Measurements from ENCODE around the gene PCP4L1. TPM values are rescaled to one million over a fixed set of nuclear protein-coding genes. Genes with fewer than 3 reads are reported as not detected.
"Not testable (repeated sequence)": the region's sequence is repeated elsewhere in the genome, so short reads cannot be mapped to it uniquely, and the experiment has no call there.

The PCP4L1 gene
- total RNA-seq, 1 experiment from 2014 or later = 0.35 TPM

GRCh38 chr1:161307892-161308638 is 49.5 kb downstream of the PCP4L1 start:
- Histone ChIP-seq H3K36me3 (replicated peaks; ENCODE audit: control insufficient read depth, insufficient read depth, low read length) (no peaks in the 10 kb centered on the region), H3K27me3 (ENCODE audit: control insufficient read depth, insufficient read depth, low read length) (no peaks in the 10 kb centered on the region), H3K4me3 (ENCODE audit: insufficient read depth, low read depth, low read length) (no peak overlapping the region)
- no peak for DNase-seq

GRCh38 chr1:161309868-161310267 is 51.3 kb downstream of the PCP4L1 start, which contains the start of gene MPZ:
Gene MPZ, minus strand, starts transcription at chr1:161309968. Its CDS starts 63 bp downstream, at chr1:161309905.
- Histone ChIP-seq H3K36me3 (replicated peaks; ENCODE audit: control insufficient read depth, insufficient read depth, low read length) (no peaks in the 10 kb centered on the region), H3K27me3 (ENCODE audit: control insufficient read depth, insufficient read depth, low read length) (no peaks in the 10 kb centered on the region), H3K4me3 (ENCODE audit: insufficient read depth, low read depth, low read length) (no peak within 1 kb of the TSS)
- peak; percentile 32 for DNase-seq

GRCh38 chr1:161311595-161312181 is 53.1 kb downstream of the PCP4L1 start:
- no peak for DNase-seq
- H3K36me3 ChIP-seq (replicated peaks; ENCODE audit: control insufficient read depth, insufficient read depth, low read length) = no peaks in the 10 kb centered on the region
- H3K4me3 ChIP-seq (ENCODE audit: insufficient read depth, low read depth, low read length) = no peak overlapping the region
- H3K27me3 ChIP-seq (ENCODE audit: control insufficient read depth, insufficient read depth, low read length) = no peaks in the 10 kb centered on the region

DNA sequence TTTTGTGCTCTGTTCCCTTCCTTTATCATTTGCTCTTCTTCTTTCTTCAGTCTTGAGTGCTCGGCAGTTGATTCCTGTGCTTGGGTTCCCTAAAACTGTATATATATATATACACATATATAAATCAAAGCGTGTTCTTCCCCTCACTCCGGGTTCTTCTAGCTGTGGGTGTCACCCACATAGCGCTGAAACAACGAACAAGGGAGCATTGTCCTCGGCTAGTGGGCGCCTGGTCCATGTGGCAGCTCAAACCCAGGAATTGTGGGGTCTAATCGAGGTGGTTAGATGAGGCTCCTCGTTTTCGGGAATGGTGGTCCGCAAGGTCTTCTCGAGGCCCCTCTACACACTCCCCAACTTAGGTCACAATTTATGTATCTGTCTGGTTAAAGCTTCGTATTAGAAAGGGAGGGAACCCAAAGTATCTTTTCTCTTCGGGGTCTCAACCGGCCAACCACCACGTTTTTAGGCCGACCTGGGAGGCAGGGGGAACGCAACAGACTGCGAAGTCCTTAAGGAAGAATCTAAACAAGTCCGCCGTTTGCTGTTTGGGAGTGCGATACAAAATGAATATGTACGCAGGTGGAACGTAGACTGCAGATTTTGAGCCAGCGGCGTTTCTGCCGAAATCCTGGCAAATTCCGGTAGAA is 55.1 kb downstream of the PCP4L1 start:
- no peak for DNase-seq
- H3K27me3 ChIP-seq (ENCODE audit: control insufficient read depth, insufficient read depth, low read length) = no peaks in the 10 kb centered on the region
- H3K4me3 ChIP-seq (ENCODE audit: insufficient read depth, low read depth, low read length) = peak overlapping the region; percentile 96
- H3K36me3 ChIP-seq (replicated peaks; ENCODE audit: control insufficient read depth, insufficient read depth, low read length) = no peaks in the 10 kb centered on the region

DNA sequence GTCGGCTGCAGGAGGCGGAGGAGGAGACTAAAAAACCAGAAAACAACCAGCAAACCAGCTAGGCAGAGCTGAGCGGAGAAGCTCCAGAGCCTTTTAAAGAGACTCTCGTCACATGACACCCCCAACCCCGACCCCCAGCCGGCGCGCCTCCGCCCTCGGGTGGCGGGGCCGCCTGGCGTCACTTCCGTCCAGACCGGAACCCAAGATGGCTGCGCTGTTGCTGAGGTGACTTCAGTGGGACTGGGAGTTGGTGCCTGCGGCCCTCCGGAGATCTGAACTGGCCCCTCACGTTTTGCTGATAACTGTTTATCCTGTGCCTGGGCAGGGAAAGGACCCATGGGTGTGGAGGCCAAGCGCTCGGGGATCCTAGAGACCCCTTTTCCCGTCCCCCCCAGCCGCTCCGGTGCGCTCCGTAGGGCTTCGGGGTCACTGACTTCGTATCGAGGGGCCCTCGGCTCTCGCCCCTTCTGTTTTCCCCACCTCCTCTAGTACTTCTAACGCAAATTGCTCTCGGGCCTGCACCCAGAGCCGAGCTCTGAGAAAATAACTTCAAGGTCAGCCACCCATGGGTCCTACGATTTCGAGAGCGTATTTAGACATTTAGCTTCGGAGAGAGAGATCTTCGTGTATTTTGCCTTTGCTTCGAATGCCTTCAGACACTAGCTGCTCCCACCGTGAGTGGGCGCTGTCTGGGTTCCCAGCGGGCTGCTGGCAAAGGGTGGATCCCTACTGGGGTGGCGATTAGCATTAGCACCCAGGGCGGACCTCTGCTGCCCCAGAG is 55.8 kb downstream of the PCP4L1 start, which contains the start of gene SDHC:
SDHC (plus strand) TSS at position 181 of the 781 bp plus-strand sequence; CDS start at position 206, 25 bp downstream.
- H3K27me3 ChIP-seq (ENCODE audit: control insufficient read depth, insufficient read depth, low read length) = no peaks in the 10 kb centered on the region
- peak; percentile 96 for DNase-seq
- peak within 1 kb of the TSS; percentile 96 for H3K4me3 ChIP-seq (ENCODE audit: insufficient read depth, low read depth, low read length)
- no peaks in the 10 kb centered on the region for H3K36me3 ChIP-seq (replicated peaks; ENCODE audit: control insufficient read depth, insufficient read depth, low read length)

DNA sequence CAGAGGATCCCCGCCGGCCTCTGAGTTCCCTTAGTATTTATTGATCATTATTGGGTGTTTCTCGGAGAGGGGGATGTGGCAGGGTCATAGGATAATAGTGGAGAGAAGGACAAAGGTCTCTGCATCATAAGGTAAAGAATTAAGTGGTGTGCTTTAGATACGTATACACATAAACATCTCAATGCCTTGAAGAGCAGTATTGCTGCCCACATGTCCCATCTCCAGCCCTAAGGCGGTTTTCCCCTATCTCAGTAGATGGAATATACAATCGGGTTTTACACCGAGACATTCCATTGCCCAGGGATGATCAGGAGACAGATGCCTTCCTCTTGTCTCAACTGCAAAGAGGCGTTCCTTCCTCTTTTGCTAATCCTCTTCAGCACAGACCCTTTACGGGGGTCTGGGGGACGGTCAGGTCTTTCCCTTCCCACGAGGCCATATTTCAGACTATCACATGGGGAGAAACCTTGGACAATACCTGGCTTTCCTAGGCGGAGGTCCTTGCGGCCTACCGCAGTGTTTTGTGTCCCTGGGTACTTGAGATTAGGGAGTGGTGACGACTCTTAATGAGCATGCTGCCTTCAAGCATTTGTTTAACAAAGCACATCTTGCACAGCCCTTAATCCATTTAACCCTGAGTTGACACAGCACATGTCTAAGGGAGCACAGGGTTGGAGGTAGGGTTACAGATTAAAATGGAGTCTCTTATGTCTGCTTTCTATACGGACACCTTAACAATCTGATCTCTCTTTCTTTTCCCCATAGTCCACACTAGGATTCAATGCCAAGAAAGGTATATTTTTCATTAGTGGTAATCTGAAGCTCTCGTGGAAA is 57.5 kb downstream of the PCP4L1 start:
- H3K36me3 ChIP-seq (replicated peaks; ENCODE audit: control insufficient read depth, insufficient read depth, low read length); H3K4me3 ChIP-seq (ENCODE audit: insufficient read depth, low read depth, low read length); H3K27me3 ChIP-seq (ENCODE audit: control insufficient read depth, insufficient read depth, low read length); DNase-seq: not testable (repeated sequence)

GRCh38 chr1:161324020-161324419 is 65.5 kb downstream of the PCP4L1 start:
- Histone ChIP-seq H3K27me3 (ENCODE audit: control insufficient read depth, insufficient read depth, low read length) (no peaks in the 10 kb centered on the region), H3K4me3 (ENCODE audit: insufficient read depth, low read depth, low read length) (no peak overlapping the region), H3K36me3 (replicated peaks; ENCODE audit: control insufficient read depth, insufficient read depth, low read length) (peaks cover 4% of the 10 kb centered on the region)
- DNase-seq = no peak

DNA sequence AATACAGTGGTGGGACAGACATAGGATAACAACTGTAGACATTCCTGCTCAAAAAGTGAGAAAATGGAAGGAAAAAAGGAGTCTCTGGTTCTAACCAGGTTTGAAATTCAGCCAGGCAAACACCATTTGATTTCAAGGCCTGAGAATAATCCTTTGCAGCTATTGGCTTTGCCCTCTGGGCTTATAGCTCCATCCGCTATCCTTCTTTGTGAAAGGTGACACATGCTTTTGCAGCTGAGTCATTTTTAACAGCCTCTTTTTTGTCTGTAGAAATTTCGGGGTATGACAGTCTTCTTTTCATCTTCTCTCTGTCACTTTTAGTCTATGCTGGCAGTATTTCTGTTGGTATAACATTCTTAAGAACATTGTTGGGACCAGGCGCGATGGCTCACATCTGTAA is 71.8 kb downstream of the PCP4L1 start:
- H3K27me3 ChIP-seq (ENCODE audit: control insufficient read depth, insufficient read depth, low read length) = no peaks in the 10 kb centered on the region
- no peak overlapping the region for H3K4me3 ChIP-seq (ENCODE audit: insufficient read depth, low read depth, low read length)
- no peak for DNase-seq
- peaks cover 11% of the 10 kb centered on the region for H3K36me3 ChIP-seq (replicated peaks; ENCODE audit: control insufficient read depth, insufficient read depth, low read length)

DNA sequence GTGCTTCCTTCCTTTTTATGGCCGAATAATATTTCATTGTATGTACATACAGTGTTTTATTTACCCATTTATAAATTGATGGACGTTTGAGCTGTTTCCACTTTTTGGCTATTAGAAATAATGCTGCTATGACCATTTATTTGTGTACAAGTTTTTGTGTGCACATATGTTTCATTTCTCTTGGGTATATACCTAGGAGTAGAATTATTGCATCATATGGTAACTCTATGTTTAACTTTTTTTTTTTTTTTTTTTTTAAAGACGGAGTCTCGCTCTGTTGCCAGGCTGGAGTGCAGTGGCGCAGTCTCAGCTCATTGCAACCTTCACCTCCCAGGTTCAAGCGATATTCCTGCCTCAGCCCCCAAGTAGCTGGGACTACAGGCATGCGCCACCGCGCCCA is 74.6 kb downstream of the PCP4L1 start:
- DNase-seq = no peak
- H3K27me3 ChIP-seq (ENCODE audit: control insufficient read depth, insufficient read depth, low read length) = no peaks in the 10 kb centered on the region
- H3K36me3 ChIP-seq (replicated peaks; ENCODE audit: control insufficient read depth, insufficient read depth, low read length) = peaks cover 9% of the 10 kb centered on the region

More for the DNA sequence above, 74.6 kb downstream of the PCP4L1 start:
- no peak overlapping the region for H3K4me3 ChIP-seq (ENCODE audit: insufficient read depth, low read depth, low read length)

Other genes starting within 250 kb of the PCP4L1 start
- 211 and 255 TPM in 2 replicates for gene F11R, start 237.6 kb upstream of the PCP4L1 start, total RNA-seq (2014; rRNA removed; shearing (Covaris generic))
- gene TSTD1, start 219.8 kb upstream of the PCP4L1 start, total RNA-seq (2014; rRNA removed; shearing (Covaris generic)) = 91.3 and 114 TPM in 2 replicates
- gene USF1, start 212.8 kb upstream of the PCP4L1 start, total RNA-seq (2014; rRNA removed; shearing (Covaris generic)) = 169 and 176 TPM in 2 replicates
- 0.11 TPM in 1 of 2 replicates, not detected in the other for gene ARHGAP30, start 188.9 kb upstream of the PCP4L1 start, total RNA-seq (2014; rRNA removed; shearing (Covaris generic))
- not detected in 2 replicates for gene NECTIN4, start 169.2 kb upstream of the PCP4L1 start, total RNA-seq (2014; rRNA removed; shearing (Covaris generic))
- 21.9 and 23.2 TPM in 2 replicates for gene KLHDC9, start 160.4 kb upstream of the PCP4L1 start, total RNA-seq (2014; rRNA removed; shearing (Covaris generic))
- 46.8 and 60.6 TPM in 2 replicates for gene PFDN2, start 140.7 kb upstream of the PCP4L1 start, total RNA-seq (2014; rRNA removed; shearing (Covaris generic))
- 75.9 and 81.5 TPM in 2 replicates for gene NIT1, start 140.6 kb upstream of the PCP4L1 start, total RNA-seq (2014; rRNA removed; shearing (Covaris generic))
- gene DEDD, start 126.1 kb upstream of the PCP4L1 start, total RNA-seq (2014; rRNA removed; shearing (Covaris generic)) = 52.8 and 63.6 TPM in 2 replicates
- 81.9 and 86.1 TPM in 2 replicates for gene UFC1, start 104.8 kb upstream of the PCP4L1 start, total RNA-seq (2014; rRNA removed; shearing (Covaris generic))
- 10.7 and 12.0 TPM in 2 replicates for gene USP21, start 99.2 kb upstream of the PCP4L1 start, total RNA-seq (2014; rRNA removed; shearing (Covaris generic))
- 57.3 and 64.7 TPM in 2 replicates for gene PPOX, start 92.3 kb upstream of the PCP4L1 start, total RNA-seq (2014; rRNA removed; shearing (Covaris generic))
- 105 and 106 TPM in 2 replicates for gene B4GALT3, start 81.2 kb upstream of the PCP4L1 start, total RNA-seq (2014; rRNA removed; shearing (Covaris generic))
- 9.0 and 11.7 TPM in 2 replicates for gene ADAMTS4, start 59.7 kb upstream of the PCP4L1 start, total RNA-seq (2014; rRNA removed; shearing (Covaris generic))
- 278 and 312 TPM in 2 replicates for gene NDUFS2, start 56.4 kb upstream of the PCP4L1 start, total RNA-seq (2014; rRNA removed; shearing (Covaris generic))
- 0.35 TPM in 1 of 2 replicates, not detected in the other for gene FCER1G, start 43.5 kb upstream of the PCP4L1 start, total RNA-seq (2014; rRNA removed; shearing (Covaris generic))
- 7.2 TPM in 1 of 2 replicates, not detected in the other for gene APOA2, start 35.1 kb upstream of the PCP4L1 start, total RNA-seq (2014; rRNA removed; shearing (Covaris generic))
- 32.7 and 38.1 TPM in 2 replicates for gene TOMM40L, start 32.7 kb upstream of the PCP4L1 start, total RNA-seq (2014; rRNA removed; shearing (Covaris generic))
- gene NR1I3, start 20.5 kb upstream of the PCP4L1 start, total RNA-seq (2014; rRNA removed; shearing (Covaris generic)) = not detected in 2 replicates
- 3.5 and 5.6 TPM in 2 replicates for gene MPZ, start 51.2 kb downstream of the PCP4L1 start, total RNA-seq (2014; rRNA removed; shearing (Covaris generic))
- gene SDHC, start 55.6 kb downstream of the PCP4L1 start, total RNA-seq (2014; rRNA removed; shearing (Covaris generic)) = 37.3 and 44.3 TPM in 2 replicates
- not detected in 2 replicates for gene CFAP126, start 109.1 kb downstream of the PCP4L1 start, total RNA-seq (2014; rRNA removed; shearing (Covaris generic))
- not detected in 2 replicates for gene FCGR2A, start 246.7 kb downstream of the PCP4L1 start, total RNA-seq (2014; rRNA removed; shearing (Covaris generic))

Data from H7 (cell line).